Retinal pigment epithelial cell (primary cell): Measurements from ENCODE around the gene LTC4S.

Experiments used
- DNase-seq: peaks from one replicate; pipeline ENCODE4 v3.0.0-alpha.2; 2010; ENCODE audit warnings: low read depth
- H3K4me3 ChIP-seq: 2 replicates; pipeline ENCODE4 v1.5.1; 2011; ENCODE audit warnings: mild to moderate bottlenecking, low read length, control low read depth, moderate library complexity
- TF ChIP-seq, protein P1 (sequence below): conservative IDR thresholded peaks from 2 replicates; pipeline ENCODE4 v1.5.1; 2011; ENCODE audit warnings: low read depth, low read length, control low read depth, inconsistent platforms

LTC4S gene

DNA sequence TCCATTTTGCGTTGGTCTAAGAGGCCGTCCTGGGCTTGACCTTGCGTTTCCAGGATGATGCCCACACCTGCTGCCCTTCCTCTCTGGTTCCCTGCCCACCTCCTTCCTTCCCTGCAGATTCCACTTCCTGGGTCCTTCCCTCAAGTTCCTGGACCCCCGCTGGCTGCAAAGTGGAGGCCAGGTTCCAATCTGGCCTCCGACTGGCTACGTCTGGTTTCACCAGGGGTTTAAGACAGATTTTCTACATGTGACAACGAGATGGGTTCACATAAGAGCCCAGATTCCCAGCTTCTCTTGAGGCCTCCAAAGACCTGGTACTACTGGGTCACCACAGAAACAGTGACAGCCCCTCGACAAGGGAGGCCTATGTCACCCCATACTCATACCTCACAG lies 10.8 kb downstream of the LTC4S start:
- TF ChIP-seq, protein P1, sequence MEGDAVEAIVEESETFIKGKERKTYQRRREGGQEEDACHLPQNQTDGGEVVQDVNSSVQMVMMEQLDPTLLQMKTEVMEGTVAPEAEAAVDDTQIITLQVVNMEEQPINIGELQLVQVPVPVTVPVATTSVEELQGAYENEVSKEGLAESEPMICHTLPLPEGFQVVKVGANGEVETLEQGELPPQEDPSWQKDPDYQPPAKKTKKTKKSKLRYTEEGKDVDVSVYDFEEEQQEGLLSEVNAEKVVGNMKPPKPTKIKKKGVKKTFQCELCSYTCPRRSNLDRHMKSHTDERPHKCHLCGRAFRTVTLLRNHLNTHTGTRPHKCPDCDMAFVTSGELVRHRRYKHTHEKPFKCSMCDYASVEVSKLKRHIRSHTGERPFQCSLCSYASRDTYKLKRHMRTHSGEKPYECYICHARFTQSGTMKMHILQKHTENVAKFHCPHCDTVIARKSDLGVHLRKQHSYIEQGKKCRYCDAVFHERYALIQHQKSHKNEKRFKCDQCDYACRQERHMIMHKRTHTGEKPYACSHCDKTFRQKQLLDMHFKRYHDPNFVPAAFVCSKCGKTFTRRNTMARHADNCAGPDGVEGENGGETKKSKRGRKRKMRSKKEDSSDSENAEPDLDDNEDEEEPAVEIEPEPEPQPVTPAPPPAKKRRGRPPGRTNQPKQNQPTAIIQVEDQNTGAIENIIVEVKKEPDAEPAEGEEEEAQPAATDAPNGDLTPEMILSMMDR = no peak
- no peak for DNase-seq
- H3K4me3 ChIP-seq = peak overlapping the region; percentile 65

DNA sequence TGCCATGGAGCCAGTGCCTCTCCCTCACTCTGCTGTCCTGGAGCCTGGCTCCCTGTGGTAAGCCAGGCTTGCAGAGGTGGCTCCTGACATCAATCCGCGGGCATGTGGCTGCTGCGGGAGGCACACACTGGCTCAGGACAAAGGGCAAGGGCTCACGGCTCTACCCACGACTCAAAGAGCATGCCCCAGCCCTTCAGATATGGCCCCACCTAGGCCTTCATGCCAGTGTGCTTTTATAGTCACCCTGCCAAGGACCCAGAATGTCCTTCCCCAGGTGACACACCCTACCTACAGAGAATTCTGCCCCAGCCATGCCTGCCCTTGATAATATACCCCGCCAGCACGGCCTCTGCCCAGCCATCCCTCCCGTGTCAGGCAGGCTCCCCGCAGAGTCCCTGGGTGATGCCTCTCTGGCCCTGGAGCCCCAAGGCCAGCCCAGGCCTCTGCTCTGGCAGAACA lies 11.3 kb downstream of the LTC4S start:
- TF ChIP-seq, protein P1 = no peak
- no peak for DNase-seq
- H3K4me3 ChIP-seq = peak overlapping the region; percentile 65

DNA sequence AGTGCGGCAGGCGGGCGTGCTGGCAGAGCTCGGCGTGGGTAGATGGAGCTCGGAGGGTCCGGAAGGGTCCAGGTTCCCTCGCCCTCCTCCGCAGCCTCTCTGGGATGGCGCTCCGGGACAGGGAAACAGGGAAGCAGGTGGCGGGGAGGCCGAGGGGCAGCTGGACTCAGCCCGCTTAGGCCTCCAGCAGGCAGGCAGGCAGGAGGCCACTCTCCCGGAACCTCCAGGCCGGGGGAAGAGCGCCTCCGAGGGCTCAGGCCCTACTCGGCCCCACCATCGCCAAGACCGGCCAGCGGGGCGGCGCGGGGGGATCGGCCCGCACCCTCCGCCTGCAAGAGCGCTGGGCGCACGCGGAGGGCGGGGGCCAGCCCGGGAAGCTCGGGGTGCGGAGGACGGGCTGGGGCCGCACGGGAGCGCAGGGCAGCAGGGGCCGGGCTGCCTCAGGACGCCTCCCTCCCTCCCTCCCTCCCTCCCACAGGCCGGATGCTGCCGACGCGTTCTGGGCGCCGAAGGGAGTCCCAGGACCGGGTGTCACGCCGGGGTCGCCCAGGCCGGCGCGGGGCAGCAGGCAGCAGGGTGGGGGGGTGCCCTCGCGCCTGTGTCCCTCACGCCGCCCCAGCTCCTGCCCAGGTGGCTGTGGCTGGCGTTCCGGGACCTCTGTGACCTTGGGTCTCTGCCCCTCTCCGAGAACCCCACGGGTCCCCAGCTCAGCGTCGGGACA lies 11.9 kb downstream of the LTC4S start:
- no peak for DNase-seq
- TF ChIP-seq, protein P1 = no peak

DNA sequence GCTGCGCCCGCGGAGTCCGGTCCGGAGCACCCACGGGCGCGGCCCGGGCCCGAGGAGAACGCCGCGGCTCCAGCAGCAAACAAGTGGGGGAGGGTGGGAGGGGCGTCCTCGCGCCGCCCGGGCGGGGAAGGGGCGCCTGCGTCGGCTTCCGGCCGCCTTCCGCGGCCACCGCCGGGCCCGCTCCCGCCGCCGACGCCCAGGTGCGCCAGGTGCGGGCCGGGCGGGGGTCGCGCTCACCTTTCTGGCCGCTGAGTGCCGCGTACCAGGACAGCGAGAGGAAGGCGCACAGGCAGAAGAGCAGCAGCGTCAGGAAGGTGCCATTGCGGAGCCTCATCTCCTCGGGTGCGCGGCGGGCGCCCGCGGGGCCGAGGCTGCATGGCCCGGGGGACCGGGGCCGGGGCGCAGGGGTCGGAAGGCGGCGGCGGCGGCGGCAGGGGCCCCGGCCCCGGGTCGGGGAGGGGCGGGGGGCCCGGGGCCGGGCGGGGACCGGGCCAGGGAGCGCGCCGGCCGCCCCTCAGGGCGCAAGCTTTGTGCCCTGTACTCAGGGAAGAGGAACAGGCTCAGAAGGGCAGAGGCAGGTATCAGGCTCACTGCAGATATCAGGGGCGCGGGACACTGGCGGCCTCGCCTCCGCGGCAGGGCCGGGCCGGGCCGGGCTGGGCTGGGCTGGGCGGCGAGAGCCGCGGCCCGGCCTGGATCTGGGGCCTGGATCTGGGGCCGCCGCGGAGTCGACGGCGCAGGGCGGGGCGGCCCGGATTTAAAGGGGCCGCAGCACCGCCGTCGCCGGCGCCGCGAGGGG lies 12.7 kb downstream of the LTC4S start, which contains the start of gene MGAT4B:
Gene MGAT4B (minus strand): TSS at position 617 of the 799 bp plus-strand sequence. CDS start 283 bp downstream, at position 334.
- no peak for DNase-seq

More for the DNA sequence above, 11.9 kb downstream of the LTC4S start:
- peak overlapping the region; percentile 65 for H3K4me3 ChIP-seq

DNA sequence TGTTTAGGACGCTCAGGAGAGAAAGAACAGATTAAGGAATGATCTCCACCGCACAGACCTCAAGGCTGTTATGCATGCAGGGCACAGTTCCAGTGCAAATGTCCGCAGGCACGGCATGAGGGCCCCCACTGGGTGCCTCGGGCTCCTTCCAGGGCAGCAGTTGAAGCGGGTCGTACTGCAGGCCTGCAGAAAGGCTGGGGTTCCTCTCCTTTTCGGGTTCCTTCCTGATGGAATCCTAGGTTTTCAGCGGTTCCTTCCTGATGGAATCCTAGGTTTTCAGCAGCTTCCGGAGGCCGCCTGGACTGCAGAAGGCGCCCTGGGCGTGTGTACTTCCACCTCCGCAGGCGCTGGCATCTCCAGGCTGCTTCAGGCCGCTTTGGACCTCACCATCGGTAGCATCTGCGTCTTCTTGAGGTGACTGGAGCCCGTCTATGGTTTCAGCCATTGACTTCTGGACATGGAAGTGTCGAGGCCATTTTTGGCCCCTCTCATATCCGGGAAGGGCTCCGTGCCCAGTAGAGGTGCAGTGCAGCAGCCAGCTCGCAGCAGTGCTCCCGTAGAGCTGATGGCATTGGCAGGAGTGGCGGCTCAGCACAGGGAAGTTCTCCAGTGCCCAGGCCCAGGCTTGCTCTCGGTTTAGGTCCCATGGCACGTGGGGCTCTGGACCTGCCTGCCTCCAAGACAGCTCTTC lies 18.5 kb downstream of the LTC4S start:
- no peak for DNase-seq
- H3K4me3 ChIP-seq = no peak overlapping the region
- TF ChIP-seq, protein P1 = no peak

More for the DNA sequence above, 12.7 kb downstream of the LTC4S start, which contains the start of gene MGAT4B:
- TF ChIP-seq, protein P1 = no peak
- peak within 1 kb of the TSS; percentile 65 for H3K4me3 ChIP-seq

DNA sequence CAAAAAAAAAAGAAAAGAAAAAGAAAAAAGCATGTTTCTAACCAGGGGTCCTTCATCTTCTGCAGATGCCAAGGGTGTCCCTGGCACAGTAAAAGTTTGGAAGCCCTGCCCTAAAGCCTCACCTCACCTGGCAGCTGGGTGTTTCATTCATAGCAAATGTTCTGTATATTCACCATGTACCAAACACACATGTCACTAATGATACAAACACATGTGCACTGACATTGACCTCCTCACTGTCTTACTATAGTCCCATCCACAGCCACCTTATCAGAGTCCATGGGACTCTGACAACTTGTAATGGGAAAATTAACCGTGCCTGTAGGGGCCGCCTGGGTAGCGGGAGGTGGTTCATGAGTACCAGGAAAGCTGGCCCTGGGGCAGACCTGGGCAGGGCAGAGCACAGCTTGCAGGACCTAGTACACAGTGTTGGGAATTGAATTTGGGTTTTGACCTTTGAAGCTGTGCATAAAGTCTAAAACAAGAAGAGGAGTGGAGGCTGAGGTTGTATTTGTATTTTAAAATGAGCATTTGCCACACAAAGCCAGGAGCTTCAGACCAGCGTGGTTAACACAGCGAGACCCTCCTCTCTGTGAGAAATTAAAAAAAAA lies 19.3 kb downstream of the LTC4S start:
- TF ChIP-seq, protein P1 = no peak
- DNase-seq = no peak
- no peak overlapping the region for H3K4me3 ChIP-seq
